ENCODE measurements around the gene TRIM52. TPM values are rescaled to one million over a fixed set of nuclear protein-coding genes. Genes with fewer than 3 reads are reported as not detected.

TRIM52 gene
- total and polyA plus RNA-seq, 4 experiments from 2014 or later = 19.4 to 76.8 (median 60.1) TPM

DNA sequence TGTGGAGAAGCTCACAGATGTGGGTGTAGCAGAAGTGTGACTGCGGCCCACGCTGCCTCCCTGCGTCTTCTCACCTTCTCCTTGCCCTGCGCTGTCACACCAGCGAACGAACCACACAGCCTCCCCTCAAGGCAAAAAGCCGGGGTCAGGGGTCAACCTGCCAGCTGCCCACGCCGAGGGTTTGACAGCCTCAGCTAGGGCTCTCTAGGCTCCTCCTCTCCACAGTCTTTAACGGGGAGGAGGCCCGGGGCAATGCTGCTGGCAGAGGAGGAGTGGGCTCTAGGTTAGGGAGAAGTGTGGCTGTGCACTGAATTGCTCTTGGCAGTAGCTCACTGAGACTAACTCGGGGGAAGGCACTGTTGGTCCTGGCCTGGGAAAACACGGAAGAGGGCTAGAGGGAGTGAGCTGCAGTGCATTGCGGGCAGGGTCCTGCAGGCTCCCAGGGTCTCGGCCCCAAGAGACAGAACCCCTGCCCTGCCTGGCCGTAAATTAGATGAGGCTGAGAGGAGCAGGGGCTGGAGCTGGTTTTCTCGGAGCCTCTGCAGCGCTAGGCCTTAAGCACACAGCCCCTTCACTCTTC is 4.2 kb upstream of the TRIM52 start:
- Histone ChIP-seq H3K36me3 (ENCODE audit: insufficient read depth, low read length) (peaks cover 8% of the 10 kb centered on the region), H3K27me3 (ENCODE audit: insufficient read depth, low read length) (no peaks in the 10 kb centered on the region), H3K27ac (ENCODE audit: low read depth, low read length) (no peak overlapping the region), H3K4me3 (ENCODE audit: low read length in 2 of 2) (no peak overlapping the region), H3K9me3 (ENCODE audit: control insufficient read depth in 1 of 2, low read length in 2 of 2) (no peaks in the 10 kb centered on the region), H3K4me1 (ENCODE audit: insufficient read depth, low read length) (peaks cover 9% of the 10 kb centered on the region)
- Mint-ChIP-seq H3K27me3 (no peaks in the 10 kb centered on the region), H3K4me1 (peaks cover 6 to 16% (median 10%) of the 10 kb centered on the region in 4 donors), H3K9me3 (no peaks in the 10 kb centered on the region), H3K36me3 (peaks cover 7 to 18% of the 10 kb centered on the region in 2 donors), H3K27ac (peak overlapping the region in 2 of 7 donors; percentile 40 to 65), H3K4me3 (no peak overlapping the region)
- CTCF ChIA-PET (ENCODE audit: partially characterized antibody) = no interaction called here
- intact Hi-C loops (cut with micrococcal nuclease) = no loop called here
- POLR2A ChIA-PET (ENCODE audit: partially characterized antibody) = interaction anchor here (5.7 to 10.9 kb wide), 2 partner anchors 20 to 75 kb away, joined by 144 to 397 read pairs; partner anchors contain the start of gene RACK1
- DNase-seq = no peak

GRCh38 chr5:181263633-181264032 is 2.7 kb upstream of the TRIM52 start:
- peak overlapping the region in 5 of 8 donors; percentile 9 to 57 (median 46) for H3K4me3 Mint-ChIP-seq
- DNase-seq = no peak
- peaks cover 20 to 32% (median 25%) of the 10 kb centered on the region in 4 donors for H3K4me1 Mint-ChIP-seq
- intact Hi-C loops (cut with micrococcal nuclease) = loop anchor here (5.0 kb wide), 1 partner anchor 451 kb away; no protein-coding TSS in a partner anchor
- ChIA-PET CTCF (ENCODE audit: partially characterized antibody) (no interaction called here), POLR2A (ENCODE audit: partially characterized antibody) (interaction anchor here (5.7 to 10.9 kb wide), 2 partner anchors 18 to 73 kb away, joined by 144 to 397 read pairs; partner anchors contain the start of gene RACK1)
- Histone ChIP-seq H3K4me3 (ENCODE audit: low read length in 2 of 2) (no peak overlapping the region), H3K36me3 (ENCODE audit: insufficient read depth, low read length) (peaks cover 8% of the 10 kb centered on the region), H3K4me1 (ENCODE audit: insufficient read depth, low read length) (peaks cover 25% of the 10 kb centered on the region), H3K27ac (ENCODE audit: low read depth, low read length) (no peak overlapping the region), H3K9me3 (ENCODE audit: control insufficient read depth in 1 of 2, low read length in 2 of 2) (no peaks in the 10 kb centered on the region), H3K27me3 (ENCODE audit: insufficient read depth, low read length) (no peaks in the 10 kb centered on the region)
- no peaks in the 10 kb centered on the region for H3K27me3 Mint-ChIP-seq
- H3K36me3 Mint-ChIP-seq = peaks cover 7 to 22% of the 10 kb centered on the region in 2 donors
- H3K9me3 Mint-ChIP-seq = no peaks in the 10 kb centered on the region
- H3K27ac Mint-ChIP-seq = peak overlapping the region in 5 of 7 donors; percentile 3 to 97 (median 62)

DNA sequence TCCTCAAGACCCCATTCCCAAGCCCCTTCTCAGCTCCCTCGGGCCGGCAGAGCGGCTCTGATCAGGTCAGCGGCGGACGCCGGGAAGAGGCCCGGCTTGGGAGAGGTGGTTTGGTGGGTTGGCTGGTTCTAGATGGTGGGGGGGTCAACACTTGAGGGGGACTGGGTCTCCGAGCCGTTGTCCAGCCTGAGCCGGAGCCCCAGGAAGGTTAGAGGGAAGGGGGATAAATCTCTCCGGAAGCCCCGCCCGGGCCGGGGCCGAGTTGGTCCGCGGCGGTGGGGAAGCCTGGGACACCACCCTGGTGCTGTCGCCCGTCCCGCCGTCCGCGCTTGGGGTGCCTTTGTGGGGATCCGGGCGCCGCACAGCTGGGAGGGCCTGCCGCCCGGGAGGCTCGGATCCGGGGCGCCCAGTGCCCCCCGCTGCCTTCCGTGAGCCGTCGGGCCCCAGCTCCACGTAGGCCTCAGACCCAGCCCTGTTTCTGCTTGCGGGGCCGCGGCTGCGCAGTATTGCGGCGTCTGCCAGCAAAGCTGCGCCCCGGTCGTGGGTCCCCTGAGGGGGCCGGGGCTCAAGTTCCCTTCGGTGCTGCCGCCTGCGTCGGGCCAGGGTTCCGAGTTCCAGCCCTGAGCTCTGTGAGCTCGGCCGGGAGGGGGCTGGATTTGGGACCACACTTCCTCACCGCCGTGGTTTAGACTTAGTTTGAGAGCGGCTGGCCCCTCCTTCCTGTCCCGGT is 542 bp upstream of the TRIM52 start:
- DNase-seq = peak in 4 of 5 donors; percentile 80 to 85 (median 84)
- H3K36me3 ChIP-seq (ENCODE audit: insufficient read depth, low read length) = peaks cover 8% of the 10 kb centered on the region
- Mint-ChIP-seq H3K36me3 (peaks cover 15 to 32% of the 10 kb centered on the region in 2 donors), H3K4me1 (peaks cover 33 to 52% (median 42%) of the 10 kb centered on the region in 4 donors), H3K27ac (peak overlapping the region; percentile 97 to 99 (median 99)), H3K4me3 (peak overlapping the region; percentile 96 to 100 (median 99)), H3K9me3 (no peaks in the 10 kb centered on the region), H3K27me3 (no peaks in the 10 kb centered on the region)
- no peaks in the 10 kb centered on the region for H3K27me3 ChIP-seq (ENCODE audit: insufficient read depth, low read length)
- peak overlapping the region; percentile 99 for H3K27ac ChIP-seq (ENCODE audit: low read depth, low read length)
- intact Hi-C loops (cut with micrococcal nuclease) = loop anchor here (1.0 to 5.0 kb wide), 5 partner anchors 17 to 449 kb away; partner anchors contain the start of gene TRIM41
- ChIA-PET POLR2A (ENCODE audit: partially characterized antibody) (interaction anchor here (0.8 to 10.9 kb wide), 26 partner anchors 10 to 1638 kb away, joined by 3 to 397 read pairs (median 7); partner anchors contain the start of genes HNRNPH1, RACK1, TRIM41 and TRIM7), CTCF (ENCODE audit: partially characterized antibody) (interaction anchor here (0.7 to 3.6 kb wide), 10 partner anchors 10 to 101 kb away, joined by 3 to 29 read pairs (median 10); partner anchors contain the start of genes RACK1 and TRIM41)
- H3K4me3 ChIP-seq (ENCODE audit: low read length in 2 of 2) = peak overlapping the region in 1 of 2 donors; percentile 81
- no peaks in the 10 kb centered on the region for H3K9me3 ChIP-seq (ENCODE audit: control insufficient read depth in 1 of 2, low read length in 2 of 2)
- H3K4me1 ChIP-seq (ENCODE audit: insufficient read depth, low read length) = peaks cover 46% of the 10 kb centered on the region

DNA sequence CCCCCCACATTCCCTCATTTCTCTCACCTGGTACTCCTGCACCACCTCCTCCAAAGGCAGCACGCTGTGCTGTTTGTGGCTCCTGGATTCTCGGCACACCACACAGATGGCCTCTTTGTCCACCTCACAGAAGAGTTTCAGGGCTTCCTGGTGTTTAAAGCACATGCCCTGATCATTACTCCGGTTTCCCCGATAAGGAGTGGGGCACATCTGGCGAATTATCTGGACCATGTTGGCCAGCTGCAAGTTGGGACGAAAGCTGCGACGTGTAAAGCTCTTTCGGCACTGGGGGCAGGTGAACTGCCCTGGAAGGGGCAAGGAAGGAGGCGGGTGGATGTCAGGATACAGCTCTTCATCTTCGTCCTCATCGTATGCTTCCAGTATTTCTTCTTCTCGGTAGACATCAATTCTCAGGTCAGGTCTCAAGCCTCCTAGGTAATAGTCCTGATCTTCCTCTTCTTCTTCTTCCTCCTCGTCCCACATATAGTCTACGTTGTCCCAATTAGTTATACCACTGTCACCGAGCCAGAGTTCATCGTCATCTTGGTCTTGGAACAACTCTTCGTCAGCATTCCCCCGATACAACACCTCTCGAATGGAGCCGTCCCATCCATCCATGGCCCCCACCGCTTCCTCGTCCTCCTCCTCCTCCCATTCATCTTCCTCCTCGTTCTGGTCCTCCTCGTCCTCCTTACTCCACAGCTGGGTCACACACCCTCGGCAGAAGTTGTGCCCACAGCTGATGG is 796 bp downstream of the TRIM52 start:
- Histone ChIP-seq H3K4me1 (ENCODE audit: insufficient read depth, low read length) (peaks cover 59% of the 10 kb centered on the region), H3K27ac (ENCODE audit: low read depth, low read length) (peak overlapping the region; percentile 99), H3K9me3 (ENCODE audit: control insufficient read depth in 1 of 2, low read length in 2 of 2) (no peaks in the 10 kb centered on the region), H3K4me3 (ENCODE audit: low read length in 2 of 2) (peak overlapping the region; percentile 81 to 94), H3K27me3 (ENCODE audit: insufficient read depth, low read length) (no peaks in the 10 kb centered on the region), H3K36me3 (ENCODE audit: insufficient read depth, low read length) (peaks cover 18% of the 10 kb centered on the region)
- Mint-ChIP-seq H3K9me3 (no peaks in the 10 kb centered on the region), H3K36me3 (peaks cover 23 to 41% of the 10 kb centered on the region in 2 donors), H3K4me1 (peaks cover 42 to 65% (median 54%) of the 10 kb centered on the region in 4 donors), H3K27me3 (no peaks in the 10 kb centered on the region), H3K4me3 (peak overlapping the region; percentile 96 to 100 (median 99)), H3K27ac (peak overlapping the region; percentile 97 to 99 (median 99))
- CTCF ChIA-PET (ENCODE audit: partially characterized antibody) = interaction anchor here (1.2 to 3.6 kb wide), 6 partner anchors 10 to 100 kb away, joined by 3 to 29 read pairs (median 22); partner anchors contain the start of genes RACK1 and TRIM41
- no peak for DNase-seq
- POLR2A ChIA-PET (ENCODE audit: partially characterized antibody) = interaction anchor here (0.6 to 10.9 kb wide), 22 partner anchors 11 to 1637 kb away, joined by 3 to 397 read pairs (median 8); partner anchors contain the start of genes HNRNPH1, RACK1, TRIM41 and TRIM7
- intact Hi-C loops (cut with micrococcal nuclease) = loop anchor here (5.0 kb wide), 1 partner anchor 448 kb away; no protein-coding TSS in a partner anchor

- intact Hi-C loops (cut with micrococcal nuclease) = no loop called here
- ChIA-PET POLR2A (ENCODE audit: partially characterized antibody) (interaction anchor here (3.0 to 10.9 kb wide), 5 partner anchors 14 to 456 kb away, joined by 15 to 397 read pairs (median 83); partner anchors contain the start of genes RACK1, TRIM41 and TRIM7), CTCF (ENCODE audit: partially characterized antibody) (interaction anchor here (2.9 to 3.6 kb wide), 3 partner anchors 9 to 74 kb away, joined by 21 to 29 read pairs (median 27); no protein-coding TSS in a partner anchor)
- Mint-ChIP-seq H3K27me3 (no peaks in the 10 kb centered on the region), H3K9me3 (no peaks in the 10 kb centered on the region), H3K4me3 (peak overlapping the region; percentile 96 to 100 (median 99)), H3K4me1 (peaks cover 46 to 74% (median 61%) of the 10 kb centered on the region in 4 donors), H3K36me3 (peaks cover 28 to 48% of the 10 kb centered on the region in 2 donors), H3K27ac (peak overlapping the region; percentile 97 to 99 (median 99))
- Histone ChIP-seq H3K9me3 (ENCODE audit: control insufficient read depth in 1 of 2, low read length in 2 of 2) (no peaks in the 10 kb centered on the region), H3K4me1 (ENCODE audit: insufficient read depth, low read length) (peaks cover 68% of the 10 kb centered on the region), H3K36me3 (ENCODE audit: insufficient read depth, low read length) (peaks cover 19% of the 10 kb centered on the region), H3K4me3 (ENCODE audit: low read length in 2 of 2) (peak overlapping the region; percentile 81 to 94), H3K27ac (ENCODE audit: low read depth, low read length) (peak overlapping the region; percentile 99), H3K27me3 (ENCODE audit: insufficient read depth, low read length) (no peaks in the 10 kb centered on the region)
- DNase-seq = no peak
Observed at GRCh38 chr5:181259283-181259682, 1.7 kb downstream of the TRIM52 start.

GRCh38 chr5:181258576-181258975 is 2.4 kb downstream of the TRIM52 start:
- no peaks in the 10 kb centered on the region for H3K27me3 Mint-ChIP-seq
- H3K27ac Mint-ChIP-seq = peak overlapping the region; percentile 59 to 99 (median 99)
- Histone ChIP-seq H3K4me3 (ENCODE audit: low read length in 2 of 2) (peak overlapping the region; percentile 81 to 94), H3K4me1 (ENCODE audit: insufficient read depth, low read length) (peaks cover 68% of the 10 kb centered on the region), H3K9me3 (ENCODE audit: control insufficient read depth in 1 of 2, low read length in 2 of 2) (no peaks in the 10 kb centered on the region), H3K36me3 (ENCODE audit: insufficient read depth, low read length) (peaks cover 14% of the 10 kb centered on the region), H3K27me3 (ENCODE audit: insufficient read depth, low read length) (no peaks in the 10 kb centered on the region), H3K27ac (ENCODE audit: low read depth, low read length) (peak overlapping the region; percentile 99)
- intact Hi-C loops (cut with micrococcal nuclease) = no loop called here
- ChIA-PET POLR2A (ENCODE audit: partially characterized antibody) (interaction anchor here (4.3 to 10.9 kb wide), 3 partner anchors 13 to 53 kb away, joined by 83 to 397 read pairs (median 215); partner anchors contain the start of genes RACK1, TRIM41 and TRIM7), CTCF (ENCODE audit: partially characterized antibody) (no interaction called here)
- H3K9me3 Mint-ChIP-seq = no peaks in the 10 kb centered on the region
- peaks cover 24 to 47% of the 10 kb centered on the region in 2 donors for H3K36me3 Mint-ChIP-seq
- H3K4me3 Mint-ChIP-seq = peak overlapping the region; percentile 96 to 100 (median 99)
- peaks cover 47 to 72% (median 61%) of the 10 kb centered on the region in 4 donors for H3K4me1 Mint-ChIP-seq
- no peak for DNase-seq

Data from CD4-positive, alpha-beta memory T cell (primary cell).